NT2/D1 (cell line): ENCODE results near the gene CFAP54.

ENCODE experiments used
- SUZ12 ChIP-seq: IDR thresholded peaks from 2 replicates; pipeline ENCODE4 v1.6.1; 2011; ENCODE audit not compliant: insufficient read length, insufficient read depth; ENCODE audit errors: extremely low read depth
- YY1 ChIP-seq: IDR thresholded peaks from 2 replicates; pipeline ENCODE4 v1.6.1; 2011; ENCODE audit not compliant: insufficient read length, insufficient read depth

- no peak for TF ChIP-seq YY1
- TF ChIP-seq SUZ12, result no peak
These were observed 291.0 kb downstream of the CFAP54 start for GRCh38 chr12:96780330-96780729.
